GM12878 (cell line): ENCODE data around the gene TMPRSS13. TPM values are rescaled to one million over a fixed set of nuclear protein-coding genes. Genes with fewer than 3 reads are reported as not detected.

Experiments used
- CBFB ChIP-seq: IDR thresholded peaks from 2 replicates; pipeline ENCODE4 v1.6.1; 2016; ENCODE audit warnings: antibody characterized with exemption, low read depth
- MEF2B ChIP-seq: fragments of 450-650 bp; IDR thresholded peaks from 2 replicates; pipeline ENCODE4 v1.6.1; 2018; ENCODE audit warnings: mild to moderate bottlenecking, moderate library complexity; ENCODE audit not compliant: partially characterized antibody, poor library complexity, severe bottlenecking
- NKRF ChIP-seq: fragments of 450-650 bp; conservative IDR thresholded peaks from 2 replicates; pipeline ENCODE4 v1.6.1; 2017; ENCODE audit warnings: mild to moderate bottlenecking, moderate library complexity
- USF1 ChIP-seq: IDR thresholded peaks from 2 replicates; pipeline ENCODE4 v1.6.1; 2011; ENCODE audit warnings: borderline replicate concordance, low read depth, mild to moderate bottlenecking, moderate library complexity, mixed read lengths, low read length; ENCODE audit not compliant: insufficient read depth; ENCODE audit errors: extremely low read length
- ZNF592 ChIP-seq: fragments of 450-650 bp; IDR thresholded peaks from 2 replicates; pipeline ENCODE4 v1.6.1; 2017; ENCODE audit warnings: mild to moderate bottlenecking, moderate library complexity
- ZNF687 ChIP-seq: fragments of 450-650 bp; IDR thresholded peaks from 2 replicates; pipeline ENCODE4 v1.6.1; 2017; ENCODE audit warnings: mild to moderate bottlenecking, moderate library complexity
- polyA plus RNA-seq, 11 experiments: library from polyadenylated mRNA; depleted of rRNA in 4 of 11; unstranded in 6 of 11; stranded (reverse) in 5 of 11; fragments of >200 nt; fragmentation: Nextera tagmentation in 4 of 11; fragmentation: Illumina TruSeq in 1 of 11; extraction: Ambion mirVana in 4 of 11; extraction: Trizol in 1 of 11; gene quantifications; 1 replicate in 1 of 11; 2 replicates in 10 of 11; pipeline versions ENCODE4 v1.2.1 to v1.2.3, GENCODE V29; 2011 to 2016; ENCODE audit warnings: inconsistent platforms in 2 of 11, missing spikeins in 2 of 11, low read depth in 1 of 11
- total RNA-seq, 4 experiments: library from RNA; depleted of rRNA in 3 of 4; stranded (reverse); fragments of >200 nt in 3 of 4; fragmentation: Illumina TruSeq in 1 of 4; extraction: Trizol in 1 of 4; gene quantifications; 2 replicates each; pipeline versions ENCODE4 v1.2.1 to v1.2.3, GENCODE V29; 2013 to 2021

The TMPRSS13 gene
- total and polyA plus RNA-seq, 10 of the 15 experiments (the other 5 are each of a cell fraction or from before 2014, with no cell fraction given) = 0.05 to 0.50 (median 0.26) TPM; not detected in 2

- TF ChIP-seq USF1 (no peak), ZNF687 (no peak), MEF2B (no peak), CBFB (no peak), NKRF (no peak), ZNF592 (no peak)
Measured at GRCh38 chr11:117919781-117920221, 9.4 kb downstream of the TMPRSS13 start (continued).
